Neutrophil (primary cell): ENCODE results near the gene WDR55.
"Not testable (repeated sequence)": the region's sequence is repeated elsewhere in the genome, so short reads cannot be mapped to it uniquely, and the experiment has no call there.

ENCODE experiments used
- H3K27ac ChIP-seq: fragments of 200-600 bp; sonication (generic); 2 replicates; pipeline ENCODE4 v1.5.1; 2016; ENCODE audit warnings: mild to moderate bottlenecking, moderate library complexity
- H3K27me3 ChIP-seq: fragments of 200-600 bp; sonication (generic); 2 replicates; pipeline ENCODE4 v1.6.0; 2016; ENCODE audit warnings: mild to moderate bottlenecking
- H3K36me3 ChIP-seq: fragments of 200-600 bp; sonication (generic); 2 replicates; pipeline ENCODE4 v1.5.1; 2017
- H3K4me1 ChIP-seq, 2 experiments: fragments of 200-600 bp in 1 of 2; sonication (generic) in 1 of 2; 1 replicate in 1 of 2; 2 replicates in 1 of 2; pipeline versions ENCODE4 v1.5.1 to v1.6.1; 2013 to 2016; ENCODE audit warnings: low read depth in 1 of 2, low read length in 1 of 2, mild to moderate bottlenecking in 1 of 2, moderate library complexity in 1 of 2; ENCODE audit not compliant: control insufficient read depth in 1 of 2, insufficient read depth in 1 of 2
- H3K4me3 ChIP-seq, 2 experiments: fragments of 200-600 bp in 1 of 2; sonication (generic) in 1 of 2; 1 replicate in 1 of 2; 2 replicates in 1 of 2; pipeline ENCODE4 v1.5.1; 2013 to 2016; ENCODE audit warnings: low read depth in 1 of 2, low read length in 1 of 2, mild to moderate bottlenecking in 1 of 2, moderate library complexity in 1 of 2
- H3K9me3 ChIP-seq: fragments of 200-600 bp; sonication (generic); 2 replicates; pipeline ENCODE4 v1.5.1; 2016
- TF ChIP-seq, protein P1 (sequence below): fragments of 200-600 bp; sonication (generic); IDR thresholded peaks from 2 replicates; pipeline ENCODE4 v1.5.1; 2016; ENCODE audit warnings: antibody characterized with exemption

The WDR55 gene

GRCh38 chr5:140707812-140708211, 43.1 kb downstream of the WDR55 start:
- Histone ChIP-seq H3K9me3 (no peaks in the 10 kb centered on the region), H3K4me1 (peaks cover 3 to 13% of the 10 kb centered on the region in 2 experiments), H3K36me3 (peaks cover 49% of the 10 kb centered on the region), H3K4me3 (no peak overlapping the region), H3K27ac (peak overlapping the region; percentile 36), H3K27me3 (peaks cover 14% of the 10 kb centered on the region)
- TF ChIP-seq, protein P1, sequence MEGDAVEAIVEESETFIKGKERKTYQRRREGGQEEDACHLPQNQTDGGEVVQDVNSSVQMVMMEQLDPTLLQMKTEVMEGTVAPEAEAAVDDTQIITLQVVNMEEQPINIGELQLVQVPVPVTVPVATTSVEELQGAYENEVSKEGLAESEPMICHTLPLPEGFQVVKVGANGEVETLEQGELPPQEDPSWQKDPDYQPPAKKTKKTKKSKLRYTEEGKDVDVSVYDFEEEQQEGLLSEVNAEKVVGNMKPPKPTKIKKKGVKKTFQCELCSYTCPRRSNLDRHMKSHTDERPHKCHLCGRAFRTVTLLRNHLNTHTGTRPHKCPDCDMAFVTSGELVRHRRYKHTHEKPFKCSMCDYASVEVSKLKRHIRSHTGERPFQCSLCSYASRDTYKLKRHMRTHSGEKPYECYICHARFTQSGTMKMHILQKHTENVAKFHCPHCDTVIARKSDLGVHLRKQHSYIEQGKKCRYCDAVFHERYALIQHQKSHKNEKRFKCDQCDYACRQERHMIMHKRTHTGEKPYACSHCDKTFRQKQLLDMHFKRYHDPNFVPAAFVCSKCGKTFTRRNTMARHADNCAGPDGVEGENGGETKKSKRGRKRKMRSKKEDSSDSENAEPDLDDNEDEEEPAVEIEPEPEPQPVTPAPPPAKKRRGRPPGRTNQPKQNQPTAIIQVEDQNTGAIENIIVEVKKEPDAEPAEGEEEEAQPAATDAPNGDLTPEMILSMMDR, result no peak

- H3K4me3 ChIP-seq, H3K9me3 ChIP-seq, H3K27ac ChIP-seq: not testable (repeated sequence)
- H3K36me3 ChIP-seq, result peaks cover 39% of the 10 kb centered on the region
- H3K4me1 ChIP-seq, result peaks cover 3 to 13% of the 10 kb centered on the region in 2 experiments
- H3K27me3 ChIP-seq, result peaks cover 23% of the 10 kb centered on the region
These were observed 44.1 kb downstream of the WDR55 start for GRCh38 chr5:140708787-140709186.

GRCh38 chr5:140710899-140711552, 46.3 kb downstream of the WDR55 start:
- no peaks in the 10 kb centered on the region for H3K9me3 ChIP-seq
- H3K27ac ChIP-seq, result peak overlapping the region; percentile 92
- H3K4me3 ChIP-seq, result peak overlapping the region; percentile 75 to 90
- H3K27me3 ChIP-seq, result peaks cover 23% of the 10 kb centered on the region
- TF ChIP-seq, protein P1, result no peak
- H3K4me1 ChIP-seq, result peaks cover 3 to 13% of the 10 kb centered on the region in 2 experiments
- H3K36me3 ChIP-seq, result peaks cover 17% of the 10 kb centered on the region

DNA sequence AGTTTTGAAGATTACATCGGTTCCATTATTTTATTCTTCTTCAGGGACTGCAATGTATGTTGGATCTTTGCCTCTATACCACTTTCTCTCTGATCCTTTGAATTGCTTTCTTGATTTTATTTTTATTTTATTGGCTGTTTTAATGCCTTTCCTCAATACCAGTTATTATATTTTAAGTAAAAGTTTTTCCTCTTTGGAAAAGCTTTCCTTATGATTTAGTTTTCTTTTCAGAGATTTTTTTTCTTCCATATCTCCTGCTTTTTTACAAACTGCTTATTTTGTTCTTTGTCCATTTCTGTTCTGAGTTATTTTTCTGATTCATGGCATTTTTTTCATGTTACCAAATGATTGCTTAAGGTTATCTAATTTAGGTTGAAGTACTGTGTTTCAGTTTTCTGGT, 47.1 kb downstream of the WDR55 start:
- H3K4me1 ChIP-seq, result peaks cover 3 to 13% of the 10 kb centered on the region in 2 experiments
- peak overlapping the region; percentile 92 for H3K27ac ChIP-seq
- H3K4me3 ChIP-seq, result peak overlapping the region in 1 of 2 experiments; percentile 90
- H3K27me3 ChIP-seq, result peaks cover 23% of the 10 kb centered on the region
- TF ChIP-seq, protein P1, result no peak
- H3K36me3 ChIP-seq, result peaks cover 9% of the 10 kb centered on the region
- H3K9me3 ChIP-seq, result no peaks in the 10 kb centered on the region

DNA sequence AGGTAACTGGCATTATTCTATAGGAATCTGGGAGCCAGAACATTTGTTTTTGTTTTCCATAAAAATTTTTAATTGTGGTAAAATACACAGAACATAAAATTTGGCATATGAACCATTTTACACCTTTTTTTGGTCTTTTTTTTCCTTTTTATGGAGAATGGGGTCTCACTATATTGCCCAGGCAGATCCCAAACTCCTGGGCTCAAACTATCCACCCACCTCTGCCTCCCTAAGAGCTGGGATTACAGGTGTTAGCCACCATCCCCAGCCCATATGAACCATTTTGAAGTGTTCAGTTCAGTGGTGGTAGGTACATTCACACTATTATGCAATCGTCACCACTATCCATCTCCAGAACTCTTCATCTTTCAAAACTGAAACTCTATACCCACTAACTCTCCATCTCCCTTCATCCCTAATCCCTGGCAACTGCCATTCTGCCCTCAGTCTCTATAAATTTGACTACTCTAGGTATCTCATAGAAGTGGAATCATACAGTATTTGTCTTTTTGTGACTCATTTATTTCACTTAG, 48.9 kb downstream of the WDR55 start:
- H3K36me3 ChIP-seq, result no peaks in the 10 kb centered on the region
- H3K27ac ChIP-seq, result no peak overlapping the region
- TF ChIP-seq, protein P1, result no peak
- no peaks in the 10 kb centered on the region for H3K9me3 ChIP-seq
- no peak overlapping the region for H3K4me3 ChIP-seq
- H3K27me3 ChIP-seq, result peaks cover 23% of the 10 kb centered on the region
- H3K4me1 ChIP-seq, result peaks cover 3 to 13% of the 10 kb centered on the region in 2 experiments

- not testable (repeated sequence) for H3K27ac ChIP-seq, H3K4me1 ChIP-seq, H3K4me3 ChIP-seq, H3K9me3 ChIP-seq, H3K36me3 ChIP-seq
- peaks cover 34% of the 10 kb centered on the region for H3K27me3 ChIP-seq
These were observed 51.5 kb downstream of the WDR55 start for GRCh38 chr5:140716238-140716637.
